K562 (cell line): ENCODE data around the gene IRF3. TPM values are rescaled to one million over a fixed set of nuclear protein-coding genes. Genes with fewer than 3 reads are reported as not detected.

Source experiments
- ARHGAP35 ChIP-seq: fragments of 450-650 bp; IDR thresholded peaks from 2 replicates; pipeline ENCODE4 v1.6.1; 2018; ENCODE audit not compliant: partially characterized antibody
- ETV5 ChIP-seq: sonication (generic); formaldehyde crosslinking; IDR thresholded peaks from 2 replicates; pipeline ENCODE4 v1.4.0; 2020; ENCODE audit warnings: low read depth, mild to moderate bottlenecking, missing genetic modification reagents
- ETV6 ChIP-seq, 3 experiments: fragments of 150-350 bp in 1 of 3; sonication (generic) in 1 of 3; formaldehyde crosslinking in 1 of 3; IDR thresholded peaks; 2 replicates each; pipeline versions ENCODE4 v1.6.1 to v1.8.0; 2014 to 2022; ENCODE audit warnings: borderline replicate concordance in 2 of 3, low read depth in 2 of 3, antibody characterized with exemption in 1 of 3, low read length in 1 of 3, mild to moderate bottlenecking in 1 of 3, missing genetic modification reagents in 1 of 3
- FOXM1 ChIP-seq, 2 experiments: fragments of 450-650 bp in 1 of 2; sonication (generic) in 1 of 2; formaldehyde crosslinking in 1 of 2; IDR thresholded peaks; 2 replicates each; pipeline versions ENCODE4 v1.6.1 to v1.9.0; 2017 to 2022; ENCODE audit warnings: low read depth in 2 of 2, mild to moderate bottlenecking in 2 of 2, missing genetic modification reagents in 1 of 2, moderate library complexity in 1 of 2
- HNRNPL ChIP-seq: fragments of 200-400 bp; formaldehyde crosslinking; IDR thresholded peaks from 2 replicates; pipeline ENCODE4 v1.6.1; 2017; ENCODE audit warnings: low read depth, mild to moderate bottlenecking, low read length
- PHTF2 ChIP-seq: fragments of 250-450 bp; sonication (Bioruptor Pico); IDR thresholded peaks from 2 replicates; pipeline ENCODE4 v1.5.0; 2021; ENCODE audit warnings: mild to moderate bottlenecking
- SMARCE1 ChIP-seq: fragments of 450-650 bp; IDR thresholded peaks from 2 replicates; pipeline ENCODE4 v1.7.1; 2016; ENCODE audit warnings: mild to moderate bottlenecking
- SNRNP70 ChIP-seq: fragments of 200-400 bp; formaldehyde crosslinking; optimal IDR thresholded peaks from 2 replicates; pipeline ENCODE3; 2017; ENCODE audit warnings: low read depth, low read length
- SRSF7 ChIP-seq: fragments of 200-400 bp; formaldehyde crosslinking; optimal IDR thresholded peaks from 2 replicates; pipeline ENCODE3; 2017; ENCODE audit warnings: mild to moderate bottlenecking, low read depth, low read length
- TAL1 ChIP-seq: fragments of 450-650 bp; IDR thresholded peaks from 2 replicates; pipeline ENCODE4 v1.6.1; 2016; ENCODE audit warnings: mild to moderate bottlenecking
- TEAD4 ChIP-seq, 2 experiments: sonication (generic) in 1 of 2; formaldehyde crosslinking in 1 of 2; IDR thresholded peaks; 2 replicates each; pipeline versions ENCODE4 v1.6.1 to v1.8.0; 2012 to 2022; ENCODE audit warnings: borderline replicate concordance in 1 of 2, inconsistent platforms in 1 of 2, low read length in 1 of 2, mild to moderate bottlenecking in 1 of 2, missing genetic modification reagents in 1 of 2
- ZNF384 ChIP-seq: IDR thresholded peaks from 2 replicates; pipeline ENCODE4 v1.6.1; 2012; ENCODE audit warnings: low read depth, low read length, improper control_type of control experiment
- ZNF507 ChIP-seq: conservative IDR thresholded peaks from 2 replicates; pipeline ENCODE4 v1.6.1; 2017; ENCODE audit warnings: missing genetic modification characterization, missing compliant biosample characterization
- ZNF668 ChIP-seq: fragments of 250-450 bp; sonication (Bioruptor Pico); IDR thresholded peaks from 2 replicates; pipeline ENCODE4 v1.8.0; 2022; ENCODE audit warnings: mild to moderate bottlenecking, inconsistent platforms
- ZZZ3 ChIP-seq: fragments of 450-650 bp; IDR thresholded peaks from 2 replicates; pipeline ENCODE4 v1.6.1; 2016; ENCODE audit warnings: antibody characterized with exemption, mild to moderate bottlenecking, moderate library complexity
- polyA plus RNA-seq, 8 experiments: library from polyadenylated mRNA; depleted of rRNA in 4 of 8; stranded (reverse) in 5 of 8; unstranded in 3 of 8; fragments of >200 nt; fragmentation: Nextera tagmentation in 2 of 8; fragmentation: Illumina TruSeq in 1 of 8; extraction: Ambion mirVana in 2 of 8; extraction: Trizol in 1 of 8; gene quantifications; 2 replicates each; pipeline versions ENCODE4 v1.2.1 to v1.2.3, GENCODE V29; 2011 to 2014; ENCODE audit warnings: inconsistent platforms in 1 of 8, missing spikeins in 1 of 8
- total RNA-seq, 7 experiments: library from RNA; depleted of rRNA in 6 of 7; stranded (reverse); fragments of >200 nt in 6 of 7; fragmentation: Illumina TruSeq in 2 of 7; extraction: Trizol in 2 of 7; gene quantifications; 2 replicates each; pipeline versions ENCODE4 v1.2.1 to v1.2.3, GENCODE V29; 2011 to 2021; ENCODE audit warnings: low replicate concordance in 1 of 7
- TF ChIP-seq, protein P1 (sequence below): sonication (generic); formaldehyde crosslinking; IDR thresholded peaks from 2 replicates; pipeline ENCODE4 v1.8.0; 2022; ENCODE audit warnings: mild to moderate bottlenecking, missing genetic modification reagents
- TF ChIP-seq, protein P2 (sequence below): fragments of 250-450 bp; sonication (Bioruptor Pico); IDR thresholded peaks from 2 replicates; pipeline ENCODE4 v1.4.0; 2020; ENCODE audit warnings: mild to moderate bottlenecking, moderate library complexity
- TF ChIP-seq, protein P3 (sequence below): fragments of 250-450 bp; sonication (Bioruptor Pico); IDR thresholded peaks from 2 replicates; pipeline ENCODE4 v1.6.1; 2021; ENCODE audit warnings: mild to moderate bottlenecking

The IRF3 gene
- total and polyA plus RNA-seq, 9 of the 15 experiments (the other 6 are each of a cell fraction or from before 2014, with no cell fraction given) = 7.5 to 145 (median 65.4) TPM

DNA sequence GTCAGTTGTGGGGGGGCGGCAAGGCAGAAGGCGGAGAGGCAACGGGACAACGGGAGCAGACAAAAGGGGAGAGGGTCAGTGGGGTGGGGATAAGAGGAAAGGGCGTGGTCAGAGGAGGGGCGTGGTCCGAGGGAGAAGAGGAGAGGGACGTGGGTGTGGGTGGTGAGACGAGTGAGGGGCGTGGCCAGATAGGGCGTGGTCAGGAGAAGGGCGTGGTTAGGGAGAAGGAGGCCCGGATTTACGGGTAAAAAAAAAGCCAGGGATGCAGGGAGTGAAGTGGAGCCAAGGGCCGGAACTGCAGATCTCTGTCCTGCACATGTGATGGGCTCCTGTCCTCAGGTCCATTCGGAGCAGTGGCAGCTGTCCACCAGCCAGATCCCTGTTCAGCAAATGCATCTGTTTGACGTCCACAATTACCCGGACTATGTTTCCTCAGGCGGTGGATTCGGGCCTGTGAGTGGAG is 46.8 kb upstream of the IRF3 start (continued):
- TF ChIP-seq, protein P1, sequence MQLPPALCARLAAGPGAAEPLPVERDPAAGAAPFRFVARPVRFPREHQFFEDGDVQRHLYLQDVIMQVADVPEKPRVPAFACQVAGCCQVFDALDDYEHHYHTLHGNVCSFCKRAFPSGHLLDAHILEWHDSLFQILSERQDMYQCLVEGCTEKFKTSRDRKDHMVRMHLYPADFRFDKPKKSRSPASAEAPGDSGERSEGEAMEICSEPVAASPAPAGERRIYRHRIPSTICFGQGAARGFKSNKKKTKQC (CRISPR knock-in tag) = no peak
- TF ChIP-seq ZZZ3 = no peak
- no peak for TF ChIP-seq ZNF668
- TF ChIP-seq HNRNPL = no peak
- TF ChIP-seq ZNF384 = no peak; the same call in 1 of the 2 replicates
- TF ChIP-seq, protein P2, sequence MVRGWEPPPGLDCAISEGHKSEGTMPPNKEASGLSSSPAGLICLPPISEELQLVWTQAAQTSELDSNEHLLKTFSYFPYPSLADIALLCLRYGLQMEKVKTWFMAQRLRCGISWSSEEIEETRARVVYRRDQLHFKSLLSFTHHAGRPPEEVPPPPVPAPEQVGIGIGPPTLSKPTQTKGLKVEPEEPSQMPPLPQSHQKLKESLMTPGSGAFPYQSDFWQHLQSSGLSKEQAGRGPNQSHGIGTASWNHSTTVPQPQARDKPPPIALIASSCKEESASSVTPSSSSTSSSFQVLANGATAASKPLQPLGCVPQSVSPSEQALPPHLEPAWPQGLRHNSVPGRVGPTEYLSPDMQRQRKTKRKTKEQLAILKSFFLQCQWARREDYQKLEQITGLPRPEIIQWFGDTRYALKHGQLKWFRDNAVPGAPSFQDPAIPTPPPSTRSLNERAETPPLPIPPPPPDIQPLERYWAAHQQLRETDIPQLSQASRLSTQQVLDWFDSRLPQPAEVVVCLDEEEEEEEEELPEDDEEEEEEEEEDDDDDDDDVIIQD (CRISPR knock-in tag) = no peak
- no peak for TF ChIP-seq ETV6 (IDR thresholded peaks at IDR 0.05; ENCODE audit: borderline replicate concordance in 1 of 2, low read depth in 2 of 2, low read length in 1 of 2)
- no peak for TF ChIP-seq ETV6 (CRISPR knock-in tag; IDR thresholded peaks at IDR 0.05; ENCODE audit: borderline replicate concordance)
- peak; percentile 78; the same call in 1 of the 2 replicates for TF ChIP-seq SMARCE1
- TF ChIP-seq TEAD4 (IDR thresholded peaks at IDR 0.05; ENCODE audit: low read length) = no peak
- no peak for TF ChIP-seq TEAD4 (CRISPR knock-in tag; IDR thresholded peaks at IDR 0.05; ENCODE audit: borderline replicate concordance)
- TF ChIP-seq SRSF7 = no peak
- TF ChIP-seq SNRNP70 = no peak
- no peak for TF ChIP-seq FOXM1 (IDR thresholded peaks at IDR 0.05; ENCODE audit: low read depth)
- no peak for TF ChIP-seq FOXM1 (CRISPR knock-in tag; IDR thresholded peaks at IDR 0.05; ENCODE audit: low read depth)
- no peak for TF ChIP-seq ZNF507 (tag)
- no peak for TF ChIP-seq ARHGAP35
- no peak for TF ChIP-seq PHTF2
- no peak for TF ChIP-seq TAL1
- TF ChIP-seq, protein P3, sequence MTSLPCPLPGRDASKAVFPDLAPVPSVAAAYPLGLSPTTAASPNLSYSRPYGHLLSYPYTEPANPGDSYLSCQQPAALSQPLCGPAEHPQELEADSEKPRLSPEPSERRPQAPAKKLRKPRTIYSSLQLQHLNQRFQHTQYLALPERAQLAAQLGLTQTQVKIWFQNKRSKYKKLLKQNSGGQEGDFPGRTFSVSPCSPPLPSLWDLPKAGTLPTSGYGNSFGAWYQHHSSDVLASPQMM = no peak
- TF ChIP-seq ETV5 (CRISPR knock-in tag) = no peak; the same call in 1 of the 2 replicates
